H9 (cell line): ENCODE results near the gene CYTH3. TPM values are rescaled to one million over a fixed set of nuclear protein-coding genes. Genes with fewer than 3 reads are reported as not detected.
A peak's percentile ranks its signal among the peaks of the same experiment; 100 is the strongest.

Source experiments
- DNase-seq: peaks from one replicate; pipeline ENCODE4 v3.0.0-alpha.2; 2017
- H2AFZ ChIP-seq: one replicate; pipeline ENCODE4 v1.6.1; 2013; ENCODE audit warnings: mild to moderate bottlenecking, low read length, control low read depth, moderate library complexity
- H2AK5ac ChIP-seq: 2 replicates; pipeline ENCODE4 v1.6.1; 2013; ENCODE audit warnings: low read length, control low read depth, mixed read lengths; ENCODE audit not compliant: insufficient read length
- H2BK120ac ChIP-seq: one replicate; pipeline ENCODE4 v1.6.1; 2013; ENCODE audit warnings: low read depth, mild to moderate bottlenecking, low read length, control low read depth, inconsistent platforms; ENCODE audit not compliant: poor library complexity, severe bottlenecking
- H2BK12ac ChIP-seq: 2 replicates; pipeline ENCODE4 v1.6.1; 2013; ENCODE audit warnings: low read length, control low read depth, mixed read lengths, low read depth; ENCODE audit not compliant: insufficient read length
- H2BK15ac ChIP-seq: 2 replicates; pipeline ENCODE4 v1.6.1; 2013; ENCODE audit warnings: low read depth, low read length, control low read depth
- H2BK20ac ChIP-seq: one replicate; pipeline ENCODE4 v1.6.1; 2013; ENCODE audit warnings: low read depth, mild to moderate bottlenecking, low read length, control low read depth, inconsistent platforms; ENCODE audit not compliant: poor library complexity, severe bottlenecking
- H2BK5ac ChIP-seq: 2 replicates; pipeline ENCODE4 v1.6.1; 2013; ENCODE audit warnings: low read length, control low read depth, mixed read lengths; ENCODE audit not compliant: insufficient read length
- H3K14ac ChIP-seq: 2 replicates; pipeline ENCODE4 v1.6.1; 2013; ENCODE audit warnings: low read length, control low read depth; ENCODE audit not compliant: insufficient read depth
- H3K18ac ChIP-seq: 2 replicates; pipeline ENCODE4 v1.6.1; 2013; ENCODE audit warnings: low read depth, mild to moderate bottlenecking, mixed read lengths, low read length, control low read depth; ENCODE audit not compliant: insufficient read length
- H3K23ac ChIP-seq: 2 replicates; pipeline ENCODE4 v1.6.1; 2013; ENCODE audit warnings: low read length, control low read depth, mixed read lengths, low read depth; ENCODE audit not compliant: insufficient read length
- H3K23me2 ChIP-seq: 2 replicates; pipeline ENCODE4 v1.6.1; 2013; ENCODE audit warnings: low read depth, mild to moderate bottlenecking, mixed read lengths, low read length, control low read depth; ENCODE audit not compliant: insufficient read length, poor library complexity, severe bottlenecking
- H3K27ac ChIP-seq: 2 replicates; pipeline ENCODE4 v1.5.1; 2013; ENCODE audit warnings: low read length, control low read depth, mixed read lengths, low read depth; ENCODE audit not compliant: insufficient read length
- H3K27me3 ChIP-seq: 2 replicates; pipeline ENCODE4 v1.6.1; 2013; ENCODE audit warnings: low read length, control low read depth, inconsistent platforms; ENCODE audit not compliant: insufficient read depth
- H3K4ac ChIP-seq: 2 replicates; pipeline ENCODE4 v1.6.1; 2013; ENCODE audit warnings: low read depth, mild to moderate bottlenecking, control low read depth, inconsistent platforms, low read length, moderate library complexity
- H3K4me1 ChIP-seq: 2 replicates; pipeline ENCODE4 v1.6.1; 2013; ENCODE audit warnings: low read length, control low read depth, inconsistent platforms; ENCODE audit not compliant: insufficient read depth
- H3K4me2 ChIP-seq: 2 replicates; pipeline ENCODE4 v1.6.1; 2013; ENCODE audit warnings: low read length, control low read depth, mixed read lengths; ENCODE audit not compliant: insufficient read length, insufficient read depth
- H3K56ac ChIP-seq: 2 replicates; pipeline ENCODE4 v1.6.1; 2013; ENCODE audit warnings: low read depth, mild to moderate bottlenecking, mixed read lengths, low read length, control low read depth; ENCODE audit not compliant: insufficient read length
- H3K79me1 ChIP-seq: 2 replicates; pipeline ENCODE4 v1.6.1; 2013; ENCODE audit warnings: low read depth, mild to moderate bottlenecking, moderate library complexity, low read length, control low read depth, inconsistent platforms; ENCODE audit not compliant: insufficient read depth, poor library complexity, severe bottlenecking
- H3K79me2 ChIP-seq: 2 replicates; pipeline ENCODE4 v1.6.1; 2013; ENCODE audit warnings: low read length, control low read depth, inconsistent platforms; ENCODE audit not compliant: insufficient read depth
- H3K9ac ChIP-seq: 2 replicates; pipeline ENCODE4 v1.6.1; 2013; ENCODE audit warnings: low read length, control low read depth, mixed read lengths; ENCODE audit not compliant: insufficient read length; ENCODE audit errors: extremely low read depth
- H3K9me3 ChIP-seq: one replicate; pipeline ENCODE4 v1.6.1; 2013; ENCODE audit warnings: low read depth, low read length, inconsistent platforms; ENCODE audit not compliant: control insufficient read depth
- H3T11ph ChIP-seq: one replicate; pipeline ENCODE4 v1.6.1; 2013; ENCODE audit warnings: mild to moderate bottlenecking, low read length, control low read depth, inconsistent platforms
- H4K20me1 ChIP-seq: one replicate; pipeline ENCODE4 v1.6.1; 2013; ENCODE audit not compliant: control insufficient read depth, insufficient read length, insufficient read depth
- H4K5ac ChIP-seq: 2 replicates; pipeline ENCODE4 v1.6.1; 2013; ENCODE audit warnings: low read depth, mild to moderate bottlenecking, mixed read lengths, low read length, control low read depth; ENCODE audit not compliant: insufficient read length
- H4K8ac ChIP-seq: replicated peaks from 2 replicates; pipeline ENCODE4 v1.6.1; 2013; ENCODE audit warnings: low read length, control low read depth, mixed read lengths, low read depth; ENCODE audit not compliant: insufficient read length
- H4K91ac ChIP-seq: 2 replicates; pipeline ENCODE4 v1.6.1; 2013; ENCODE audit warnings: low read depth, mild to moderate bottlenecking, moderate library complexity, mixed read lengths, low read length, control low read depth; ENCODE audit not compliant: insufficient read length
- H3K27ac Mint-ChIP-seq, 3 experiments: 2 replicates in 2 of 3; 3 replicates in 1 of 3; pipeline ENCODE4 v1.8.0; 2020 to 2021; ENCODE audit warnings: mixed read lengths in 3 of 3, mild to moderate bottlenecking in 1 of 3, moderate library complexity in 1 of 3
- H3K27me3 Mint-ChIP-seq: 2 replicates; pipeline ENCODE4 v1.8.0; 2021; ENCODE audit warnings: low read depth, mild to moderate bottlenecking, moderate library complexity, mixed read lengths
- H3K36me3 Mint-ChIP-seq, 3 experiments: 2 replicates in 2 of 3; 3 replicates in 1 of 3; pipeline ENCODE4 v1.8.0; 2020 to 2021; ENCODE audit warnings: low read depth in 3 of 3, mixed read lengths in 3 of 3; ENCODE audit not compliant: insufficient read depth in 1 of 3
- H3K4me1 Mint-ChIP-seq, 2 experiments: 2 replicates each; pipeline ENCODE4 v1.8.0; 2020; ENCODE audit warnings: mixed read lengths in 2 of 2
- H3K4me3 Mint-ChIP-seq, 2 experiments: 2 replicates in 1 of 2; 3 replicates in 1 of 2; pipeline ENCODE4 v1.8.0; 2020 to 2021; ENCODE audit warnings: mild to moderate bottlenecking in 2 of 2, mixed read lengths in 2 of 2, moderate library complexity in 1 of 2
- H3K9me3 Mint-ChIP-seq, 2 experiments: 2 replicates in 1 of 2; 3 replicates in 1 of 2; pipeline ENCODE4 v1.8.0; 2020; ENCODE audit warnings: mild to moderate bottlenecking in 2 of 2, mixed read lengths in 2 of 2, moderate library complexity in 1 of 2
- CTCF ChIP-seq: fragments of 200-600 bp; sonication (generic); conservative IDR thresholded peaks from 3 replicates; pipeline ENCODE4 v1.8.0; 2021; ENCODE audit warnings: antibody characterized with exemption, mild to moderate bottlenecking
- WGBS: extraction: QIAGEN DNeasy Blood & Tissue Kit; methylation state at CpG from one replicate; pipeline ENCODE4 v1.1.7; 2013; ENCODE audit warnings: missing lambda C conversion rate, low lambda C conversion rate, mixed read lengths; ENCODE audit not compliant: insufficient read length; ENCODE audit errors: extremely low coverage; 5-methylcytosine and 5-hydroxymethylcytosine counted together
- total RNA-seq: library from RNA; stranded (reverse); gene quantifications from 2 replicates; pipeline ENCODE4 v1.2.1, GENCODE V29; 2021

CYTH3 gene
- total RNA-seq, 1 experiment from 2014 or later: 12.3 TPM

- Histone ChIP-seq H3K14ac (no peak overlapping the region; the same call in 1 of the 2 replicates), H2BK20ac (no peak overlapping the region), H2BK15ac (no peak overlapping the region), H3K56ac (no peak overlapping the region), H2AFZ (no peak overlapping the region), H2BK12ac (no peak overlapping the region), H4K8ac (no peak overlapping the region), H3K4me1 (no peaks in the 10 kb centered on the region), H3K79me2 (no peaks in the 10 kb centered on the region), H3K9ac (no peak overlapping the region), H4K91ac (no peak overlapping the region), H2BK120ac (no peak overlapping the region), H4K5ac (no peak overlapping the region), H3K79me1 (no peaks in the 10 kb centered on the region), H3K27me3 (no peaks in the 10 kb centered on the region), H3K18ac (no peak overlapping the region), H4K20me1 (no peaks in the 10 kb centered on the region), H3T11ph (no peak overlapping the region), H3K23ac (no peak overlapping the region), H2BK5ac (no peak overlapping the region), H3K9me3 (no peaks in the 10 kb centered on the region), H2AK5ac (no peak overlapping the region), H3K4me2 (no peak overlapping the region), H3K4ac (no peak overlapping the region), H3K27ac (no peak overlapping the region), H3K23me2 (no peaks in the 10 kb centered on the region)
- Mint-ChIP-seq H3K27me3 (no peaks in the 10 kb centered on the region; the same call in 1 of the 2 replicates), H3K4me3 (no peak overlapping the region), H3K4me1 (peaks cover 5 to 9% of the 10 kb centered on the region in 2 experiments; a peak in 3 of 4 replicates), H3K27ac (peak overlapping the region in 2 of 3 experiments; percentile 66 to 68; a peak in 5 of 7 replicates), H3K36me3 (peaks cover 18 to 58% (median 51%) of the 10 kb centered on the region in 3 experiments; a peak in 6 of 7 replicates), H3K9me3 (no peaks in the 10 kb centered on the region)
- no CpG with 5 or more reads among the region's 24 CpGs for WGBS
- no peak for DNase-seq
- no peak for TF ChIP-seq CTCF
Measured at GRCh38 chr7:6159524-6160031, 112.8 kb downstream of the CYTH3 start.
